Osteoblast (primary cell): ENCODE measurements around the gene C1orf174. TPM values are rescaled to one million over a fixed set of nuclear protein-coding genes. Genes with fewer than 3 reads are reported as not detected.

Experiments used
- DNase-seq: peaks from one replicate; pipeline ENCODE4 v3.0.0; 2011; ENCODE audit warnings: low spot score, mixed read lengths; ENCODE audit not compliant: insufficient read length; ENCODE audit errors: missing footprints
- H2AFZ ChIP-seq: 2 replicates; pipeline ENCODE4 v1.6.0; 2011; ENCODE audit warnings: mild to moderate bottlenecking, low read length
- H3K27ac ChIP-seq: 2 replicates; pipeline ENCODE4 v1.5.1; 2011; ENCODE audit warnings: mild to moderate bottlenecking, low read depth, low read length, moderate library complexity
- H3K27me3 ChIP-seq: 2 replicates; pipeline ENCODE4 v1.6.0; 2012; ENCODE audit warnings: mild to moderate bottlenecking, control low read depth, inconsistent platforms, low read length, moderate library complexity; ENCODE audit not compliant: insufficient read depth
- H3K36me3 ChIP-seq: 2 replicates; pipeline ENCODE4 v1.5.1; 2011; ENCODE audit warnings: mild to moderate bottlenecking, low read length, control low read depth, moderate library complexity; ENCODE audit not compliant: insufficient read depth
- H3K4me1 ChIP-seq: 2 replicates; pipeline ENCODE4 v1.5.1; 2011; ENCODE audit warnings: mild to moderate bottlenecking, low read length, control low read depth, moderate library complexity; ENCODE audit not compliant: insufficient read depth
- H3K4me2 ChIP-seq: 2 replicates; pipeline ENCODE4 v1.6.0; 2011; ENCODE audit warnings: mild to moderate bottlenecking, low read length; ENCODE audit not compliant: insufficient read depth
- H3K4me3 ChIP-seq: fragments of 200-600 bp; sonication (generic); 3 replicates; pipeline ENCODE4 v1.5.1; 2012; ENCODE audit warnings: mild to moderate bottlenecking, low read length, inconsistent platforms; ENCODE audit not compliant: insufficient read depth
- H3K79me2 ChIP-seq: 2 replicates; pipeline ENCODE4 v1.6.0; 2012; ENCODE audit warnings: mild to moderate bottlenecking, low read length, control low read depth, inconsistent platforms; ENCODE audit not compliant: insufficient read depth
- H3K9me3 ChIP-seq: 2 replicates; pipeline ENCODE4 v1.5.1; 2011; ENCODE audit warnings: low read depth, low read length, control low read depth
- H4K20me1 ChIP-seq: 2 replicates; pipeline ENCODE4 v1.6.0; 2012; ENCODE audit warnings: mild to moderate bottlenecking, low read length, control low read depth; ENCODE audit not compliant: insufficient read depth
- CTCF ChIP-seq: IDR thresholded peaks from 2 replicates; pipeline ENCODE4 v1.5.1; 2011; ENCODE audit warnings: mild to moderate bottlenecking, low read depth, low read length, moderate library complexity; ENCODE audit errors: extremely low read depth
- total RNA-seq: library from RNA; depleted of rRNA; stranded (reverse); fragments of >200 nt; gene quantifications from 2 replicates; pipeline ENCODE4 v1.2.3, GENCODE V29; 2012

C1orf174 gene
- total RNA-seq, 1 donor, result 29.3 TPM

- Histone ChIP-seq H3K9me3 (no peaks in the 10 kb centered on the region), H3K4me3 (no peak overlapping the region), H4K20me1 (no peaks in the 10 kb centered on the region), H3K27me3 (no peaks in the 10 kb centered on the region), H3K36me3 (no peaks in the 10 kb centered on the region), H3K79me2 (no peaks in the 10 kb centered on the region), H3K4me1 (no peaks in the 10 kb centered on the region), H3K4me2 (no peak overlapping the region), H3K27ac (no peak overlapping the region), H2AFZ (no peak overlapping the region)
- peak; percentile 42 for DNase-seq
- no peak for TF ChIP-seq CTCF
Measured at GRCh38 chr1:3925256-3925655, 25.2 kb upstream of the C1orf174 start.

- no peak overlapping the region for H3K27ac ChIP-seq
- peak; percentile 78 for DNase-seq
- H3K36me3 ChIP-seq, result no peaks in the 10 kb centered on the region
- no peak overlapping the region for H2AFZ ChIP-seq
- H3K79me2 ChIP-seq, result no peaks in the 10 kb centered on the region
- TF ChIP-seq CTCF, result no peak
- no peaks in the 10 kb centered on the region for H3K4me1 ChIP-seq
- no peak overlapping the region for H3K4me3 ChIP-seq
- no peaks in the 10 kb centered on the region for H3K9me3 ChIP-seq
- no peak overlapping the region for H3K4me2 ChIP-seq
- no peaks in the 10 kb centered on the region for H4K20me1 ChIP-seq
- H3K27me3 ChIP-seq, result no peaks in the 10 kb centered on the region
Measured at GRCh38 chr1:3924825-3925220, 24.8 kb upstream of the C1orf174 start.

- no peaks in the 10 kb centered on the region for H4K20me1 ChIP-seq
- no peak overlapping the region for H2AFZ ChIP-seq
- TF ChIP-seq CTCF, result no peak
- no peak overlapping the region for H3K4me2 ChIP-seq
- H3K4me1 ChIP-seq, result no peaks in the 10 kb centered on the region
- no peaks in the 10 kb centered on the region for H3K79me2 ChIP-seq
- H3K27ac ChIP-seq, result no peak overlapping the region
- H3K4me3 ChIP-seq, result no peak overlapping the region
- H3K27me3 ChIP-seq, result no peaks in the 10 kb centered on the region
- H3K36me3 ChIP-seq, result no peaks in the 10 kb centered on the region
- DNase-seq, result no peak
- no peaks in the 10 kb centered on the region for H3K9me3 ChIP-seq
Measured at GRCh38 chr1:3924186-3924824, 24.2 kb upstream of the C1orf174 start.

- DNase-seq, result peak; percentile 31
- no peak overlapping the region for H2AFZ ChIP-seq
- H3K27me3 ChIP-seq, result no peaks in the 10 kb centered on the region
- no peak overlapping the region for H3K4me3 ChIP-seq
- no peaks in the 10 kb centered on the region for H3K36me3 ChIP-seq
- H3K4me1 ChIP-seq, result no peaks in the 10 kb centered on the region
- H3K79me2 ChIP-seq, result no peaks in the 10 kb centered on the region
- no peaks in the 10 kb centered on the region for H4K20me1 ChIP-seq
- H3K9me3 ChIP-seq, result no peaks in the 10 kb centered on the region
- H3K4me2 ChIP-seq, result no peak overlapping the region
- TF ChIP-seq CTCF, result no peak
- H3K27ac ChIP-seq, result no peak overlapping the region
Measured at GRCh38 chr1:3923378-3924185, 23.5 kb upstream of the C1orf174 start.
